HL-60 (cell line): Measurements from ENCODE around the gene BIVM.

Experiments
- DNase-seq, 2 experiments: peaks; one replicate each; pipeline ENCODE4 v3.0.0-alpha.2; 2010 to 2020; ENCODE audit warnings: low read depth in 1 of 2, low spot score in 1 of 2
- H3K27ac ChIP-seq: fragments of 250-450 bp; sonication (Bioruptor Pico); replicated peaks from 2 replicates; pipeline ENCODE4 v1.5.1; 2020; ENCODE audit warnings: mild to moderate bottlenecking, moderate library complexity
- H3K27me3 ChIP-seq: fragments of 250-450 bp; sonication (Bioruptor Pico); 2 replicates; pipeline ENCODE4 v1.5.1; 2021; ENCODE audit warnings: mild to moderate bottlenecking, moderate library complexity; ENCODE audit not compliant: insufficient read depth, poor library complexity, severe bottlenecking
- H3K4me3 ChIP-seq: replicated peaks from 2 replicates; pipeline ENCODE4 v1.5.1; 2011; ENCODE audit warnings: mild to moderate bottlenecking, control low read depth, low read length; ENCODE audit not compliant: insufficient read depth
- GABPA ChIP-seq: IDR thresholded peaks from 2 replicates; pipeline ENCODE4 v1.6.1; 2012; ENCODE audit warnings: low read depth
- POLR2AphosphoS5 ChIP-seq: IDR thresholded peaks from 2 replicates; pipeline ENCODE4 v1.6.1; 2012; ENCODE audit warnings: low read depth
- REST ChIP-seq: IDR thresholded peaks from 2 replicates; pipeline ENCODE4 v1.6.1; 2012; ENCODE audit warnings: low read depth; ENCODE audit not compliant: insufficient replicate concordance
- SPI1 ChIP-seq: IDR thresholded peaks from 2 replicates; pipeline ENCODE4 v1.6.1; 2012; ENCODE audit warnings: low read depth, mild to moderate bottlenecking, borderline replicate concordance
- TF ChIP-seq, protein P1 (sequence below): IDR thresholded peaks from one replicate; pipeline ENCODE4 v1.5.1; 2011; ENCODE audit warnings: low read length, control low read depth, inconsistent platforms; ENCODE audit not compliant: insufficient read depth

Gene BIVM

GRCh38 chr13:102863590-102863989 lies 64.7 kb downstream of the BIVM start:
- no peak for DNase-seq
- Histone ChIP-seq H3K27ac (no peak overlapping the region), H3K4me3 (no peak overlapping the region), H3K27me3 (no peaks in the 10 kb centered on the region)
- no peak for TF ChIP-seq SPI1
- no peak for TF ChIP-seq REST
- TF ChIP-seq GABPA = no peak
- TF ChIP-seq, protein P1, sequence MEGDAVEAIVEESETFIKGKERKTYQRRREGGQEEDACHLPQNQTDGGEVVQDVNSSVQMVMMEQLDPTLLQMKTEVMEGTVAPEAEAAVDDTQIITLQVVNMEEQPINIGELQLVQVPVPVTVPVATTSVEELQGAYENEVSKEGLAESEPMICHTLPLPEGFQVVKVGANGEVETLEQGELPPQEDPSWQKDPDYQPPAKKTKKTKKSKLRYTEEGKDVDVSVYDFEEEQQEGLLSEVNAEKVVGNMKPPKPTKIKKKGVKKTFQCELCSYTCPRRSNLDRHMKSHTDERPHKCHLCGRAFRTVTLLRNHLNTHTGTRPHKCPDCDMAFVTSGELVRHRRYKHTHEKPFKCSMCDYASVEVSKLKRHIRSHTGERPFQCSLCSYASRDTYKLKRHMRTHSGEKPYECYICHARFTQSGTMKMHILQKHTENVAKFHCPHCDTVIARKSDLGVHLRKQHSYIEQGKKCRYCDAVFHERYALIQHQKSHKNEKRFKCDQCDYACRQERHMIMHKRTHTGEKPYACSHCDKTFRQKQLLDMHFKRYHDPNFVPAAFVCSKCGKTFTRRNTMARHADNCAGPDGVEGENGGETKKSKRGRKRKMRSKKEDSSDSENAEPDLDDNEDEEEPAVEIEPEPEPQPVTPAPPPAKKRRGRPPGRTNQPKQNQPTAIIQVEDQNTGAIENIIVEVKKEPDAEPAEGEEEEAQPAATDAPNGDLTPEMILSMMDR = no peak
- no peak for TF ChIP-seq POLR2AphosphoS5

GRCh38 chr13:102868366-102868936 lies 69.5 kb downstream of the BIVM start:
- DNase-seq = no peak
- Histone ChIP-seq H3K27ac (no peak overlapping the region), H3K27me3 (no peaks in the 10 kb centered on the region), H3K4me3 (no peak overlapping the region)
- TF ChIP-seq, protein P1 = no peak
- TF ChIP-seq POLR2AphosphoS5 (no peak), GABPA (no peak), REST (no peak), SPI1 (no peak)

GRCh38 chr13:102869948-102870676 lies 71.2 kb downstream of the BIVM start:
- H3K4me3 ChIP-seq = no peak overlapping the region
- no peaks in the 10 kb centered on the region for H3K27me3 ChIP-seq
- peak in 1 of 2 experiments; percentile 56 for DNase-seq
- TF ChIP-seq REST (no peak), GABPA (no peak), SPI1 (no peak), POLR2AphosphoS5 (no peak)
- TF ChIP-seq, protein P1 = no peak
- no peak overlapping the region for H3K27ac ChIP-seq
